ENCODE measurements around the gene L1CAM.

DNA sequence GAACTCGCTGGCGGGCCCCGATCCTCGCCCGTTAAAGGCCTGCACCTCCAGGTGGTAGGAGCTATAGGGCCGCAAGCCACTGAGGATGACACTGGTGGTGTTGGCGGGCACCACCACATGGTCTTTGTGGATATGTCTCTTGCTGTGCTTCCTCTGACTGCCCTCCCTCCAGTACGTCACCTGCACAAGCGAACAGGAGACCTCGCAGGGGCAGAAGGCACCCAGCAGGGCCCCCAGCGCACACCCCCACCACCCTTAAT lies 20.7 kb downstream of the L1CAM start:
- TF ChIP-seq, protein P1, sequence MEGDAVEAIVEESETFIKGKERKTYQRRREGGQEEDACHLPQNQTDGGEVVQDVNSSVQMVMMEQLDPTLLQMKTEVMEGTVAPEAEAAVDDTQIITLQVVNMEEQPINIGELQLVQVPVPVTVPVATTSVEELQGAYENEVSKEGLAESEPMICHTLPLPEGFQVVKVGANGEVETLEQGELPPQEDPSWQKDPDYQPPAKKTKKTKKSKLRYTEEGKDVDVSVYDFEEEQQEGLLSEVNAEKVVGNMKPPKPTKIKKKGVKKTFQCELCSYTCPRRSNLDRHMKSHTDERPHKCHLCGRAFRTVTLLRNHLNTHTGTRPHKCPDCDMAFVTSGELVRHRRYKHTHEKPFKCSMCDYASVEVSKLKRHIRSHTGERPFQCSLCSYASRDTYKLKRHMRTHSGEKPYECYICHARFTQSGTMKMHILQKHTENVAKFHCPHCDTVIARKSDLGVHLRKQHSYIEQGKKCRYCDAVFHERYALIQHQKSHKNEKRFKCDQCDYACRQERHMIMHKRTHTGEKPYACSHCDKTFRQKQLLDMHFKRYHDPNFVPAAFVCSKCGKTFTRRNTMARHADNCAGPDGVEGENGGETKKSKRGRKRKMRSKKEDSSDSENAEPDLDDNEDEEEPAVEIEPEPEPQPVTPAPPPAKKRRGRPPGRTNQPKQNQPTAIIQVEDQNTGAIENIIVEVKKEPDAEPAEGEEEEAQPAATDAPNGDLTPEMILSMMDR (IDR thresholded peaks at IDR 0.05; ENCODE audit: insufficient read depth, low read length, poor library complexity, severe bottlenecking): no peak
- no peak for TF ChIP-seq EZH2phosphoT487 (conservative IDR thresholded peaks at IDR 0.05; ENCODE audit: low read length)
